Effector memory CD4-positive, alpha-beta T cell (primary cell): ENCODE measurements around the gene MPPED2.

ENCODE experiments used
- DNase-seq, 3 donors: peaks; one replicate each; pipeline ENCODE4 v3.0.0-alpha.2; 2020
- H3K27ac ChIP-seq: 2 replicates; pipeline ENCODE4 v1.7.0; 2013; ENCODE audit warnings: mild to moderate bottlenecking, low read length, moderate library complexity; ENCODE audit not compliant: insufficient read depth, poor library complexity, severe bottlenecking
- H3K27me3 ChIP-seq: replicated peaks from 2 replicates; pipeline ENCODE4 v1.7.0; 2013; ENCODE audit warnings: mild to moderate bottlenecking, low read length; ENCODE audit not compliant: insufficient read depth, control insufficient read depth, poor library complexity, severe bottlenecking
- H3K36me3 ChIP-seq: 2 replicates; pipeline ENCODE4 v1.7.0; 2013; ENCODE audit warnings: mild to moderate bottlenecking, low read length, moderate library complexity; ENCODE audit not compliant: control insufficient read depth, insufficient read depth
- H3K4me1 ChIP-seq: 2 replicates; pipeline ENCODE4 v1.7.0; 2013; ENCODE audit warnings: low read length, mild to moderate bottlenecking; ENCODE audit not compliant: control insufficient read depth, insufficient read depth, poor library complexity, severe bottlenecking
- H3K4me3 ChIP-seq: 2 replicates; pipeline ENCODE4 v1.7.0; 2013; ENCODE audit warnings: low read length, low read depth, mild to moderate bottlenecking; ENCODE audit not compliant: insufficient read depth, poor library complexity, severe bottlenecking
- H3K9me3 ChIP-seq: 2 replicates; pipeline ENCODE4 v1.7.0; 2013; ENCODE audit warnings: mild to moderate bottlenecking, low read length, moderate library complexity; ENCODE audit not compliant: control insufficient read depth

Gene MPPED2

GRCh38 chr11:30479899-30480298 lies 106.3 kb downstream of the MPPED2 start:
- Histone ChIP-seq H3K27me3 (no peaks in the 10 kb centered on the region), H3K36me3 (no peaks in the 10 kb centered on the region)

DNA sequence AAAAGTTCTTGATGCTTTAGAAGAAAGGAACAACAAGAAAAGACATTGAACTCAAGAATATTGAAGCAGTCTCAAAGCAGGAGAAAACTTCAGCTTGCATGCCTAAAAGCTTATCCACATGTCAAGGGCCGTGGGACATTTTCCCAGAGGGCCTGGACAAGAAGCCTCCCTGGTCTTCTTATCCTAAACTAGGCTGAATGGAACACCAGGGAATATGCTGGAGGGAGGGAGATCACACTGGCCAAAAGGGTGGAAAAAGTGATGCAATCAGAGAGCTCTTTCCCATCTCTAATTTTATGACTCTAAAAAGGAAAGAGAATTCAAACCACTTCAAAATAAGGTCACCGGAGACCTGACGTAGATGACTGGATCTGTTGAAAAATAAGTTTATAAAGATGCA lies 107.2 kb downstream of the MPPED2 start:
- Histone ChIP-seq H3K4me1 (no peaks in the 10 kb centered on the region), H3K4me3 (no peak overlapping the region)
- DNase-seq = no peak

More at GRCh38 chr11:30479899-30480298, 106.3 kb downstream of the MPPED2 start:
- Histone ChIP-seq H3K4me3 (no peak overlapping the region), H3K9me3 (no peaks in the 10 kb centered on the region), H3K27ac (no peak overlapping the region), H3K4me1 (no peaks in the 10 kb centered on the region)
- no peak for DNase-seq

GRCh38 chr11:30477061-30477460 lies 109.1 kb downstream of the MPPED2 start:
- H3K27me3 ChIP-seq = no peaks in the 10 kb centered on the region
- no peak for DNase-seq
- no peak overlapping the region for H3K4me3 ChIP-seq
- no peak overlapping the region for H3K27ac ChIP-seq
- no peaks in the 10 kb centered on the region for H3K9me3 ChIP-seq
- no peaks in the 10 kb centered on the region for H3K4me1 ChIP-seq
- no peaks in the 10 kb centered on the region for H3K36me3 ChIP-seq

More for the DNA sequence above, 107.2 kb downstream of the MPPED2 start:
- no peaks in the 10 kb centered on the region for H3K36me3 ChIP-seq
- H3K27me3 ChIP-seq = no peaks in the 10 kb centered on the region
- H3K27ac ChIP-seq = no peak overlapping the region
- no peaks in the 10 kb centered on the region for H3K9me3 ChIP-seq

- Histone ChIP-seq H3K9me3 (no peaks in the 10 kb centered on the region), H3K4me3 (no peak overlapping the region), H3K4me1 (no peaks in the 10 kb centered on the region), H3K27me3 (no peaks in the 10 kb centered on the region), H3K36me3 (no peaks in the 10 kb centered on the region), H3K27ac (no peak overlapping the region)
- DNase-seq = no peak
These were observed 111.8 kb downstream of the MPPED2 start for GRCh38 chr11:30474151-30474954.

- DNase-seq = no peak
- Histone ChIP-seq H3K4me1 (no peaks in the 10 kb centered on the region), H3K27ac (no peak overlapping the region), H3K27me3 (no peaks in the 10 kb centered on the region), H3K9me3 (no peaks in the 10 kb centered on the region), H3K4me3 (no peak overlapping the region), H3K36me3 (no peaks in the 10 kb centered on the region)
These were observed 114.9 kb downstream of the MPPED2 start for GRCh38 chr11:30471244-30471643.

- Histone ChIP-seq H3K27ac (no peak overlapping the region), H3K4me3 (no peak overlapping the region), H3K4me1 (no peaks in the 10 kb centered on the region), H3K9me3 (no peaks in the 10 kb centered on the region), H3K27me3 (no peaks in the 10 kb centered on the region), H3K36me3 (no peaks in the 10 kb centered on the region)
- no peak for DNase-seq
These were observed 117.3 kb downstream of the MPPED2 start for GRCh38 chr11:30468881-30469280.

DNA sequence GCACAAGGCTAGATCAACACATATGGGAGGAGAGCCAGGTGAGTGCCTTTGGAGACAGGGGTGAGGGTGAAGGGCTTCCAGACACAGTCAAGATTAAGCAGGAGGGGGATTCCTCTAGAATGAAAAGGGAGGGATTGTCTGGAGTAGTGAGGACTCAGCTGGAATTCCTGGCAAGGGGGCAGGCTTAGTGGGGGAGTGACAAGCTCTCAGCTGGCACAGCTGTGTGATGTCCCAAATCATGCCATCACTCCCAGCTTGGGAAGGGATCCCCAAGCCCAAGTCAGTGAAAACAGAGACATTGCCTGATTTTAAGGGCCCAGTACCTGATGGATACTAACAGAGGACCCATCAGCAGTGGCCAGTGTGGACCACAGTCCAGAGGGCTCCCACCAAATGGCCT lies 119.0 kb downstream of the MPPED2 start:
- H3K27ac ChIP-seq = no peak overlapping the region
- no peaks in the 10 kb centered on the region for H3K4me1 ChIP-seq
- no peaks in the 10 kb centered on the region for H3K9me3 ChIP-seq
- no peak overlapping the region for H3K4me3 ChIP-seq
- H3K27me3 ChIP-seq = no peaks in the 10 kb centered on the region
- no peak for DNase-seq
- no peaks in the 10 kb centered on the region for H3K36me3 ChIP-seq

DNA sequence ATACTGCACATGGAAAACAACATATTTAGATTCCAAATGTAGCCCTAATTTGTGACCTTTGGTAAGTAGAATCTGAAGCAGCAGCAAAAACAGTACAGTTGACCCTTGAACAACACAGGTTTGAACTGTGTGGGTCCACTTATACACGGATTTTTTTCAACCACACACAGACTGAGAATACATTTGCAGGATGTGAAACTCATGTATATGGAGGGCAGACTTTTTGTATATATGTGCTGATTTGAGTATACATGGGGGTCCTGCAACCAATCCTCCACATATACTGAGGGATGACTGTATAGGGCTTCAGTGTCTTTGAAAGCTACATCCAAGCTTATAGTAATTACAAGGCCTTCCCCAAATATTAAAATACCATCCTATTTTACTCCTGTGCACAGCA lies 120.5 kb downstream of the MPPED2 start:
- H3K36me3 ChIP-seq = no peaks in the 10 kb centered on the region
- no peak for DNase-seq
- H3K4me3 ChIP-seq = no peak overlapping the region
- H3K27me3 ChIP-seq = no peaks in the 10 kb centered on the region
- no peaks in the 10 kb centered on the region for H3K4me1 ChIP-seq
- no peak overlapping the region for H3K27ac ChIP-seq
- no peaks in the 10 kb centered on the region for H3K9me3 ChIP-seq

DNA sequence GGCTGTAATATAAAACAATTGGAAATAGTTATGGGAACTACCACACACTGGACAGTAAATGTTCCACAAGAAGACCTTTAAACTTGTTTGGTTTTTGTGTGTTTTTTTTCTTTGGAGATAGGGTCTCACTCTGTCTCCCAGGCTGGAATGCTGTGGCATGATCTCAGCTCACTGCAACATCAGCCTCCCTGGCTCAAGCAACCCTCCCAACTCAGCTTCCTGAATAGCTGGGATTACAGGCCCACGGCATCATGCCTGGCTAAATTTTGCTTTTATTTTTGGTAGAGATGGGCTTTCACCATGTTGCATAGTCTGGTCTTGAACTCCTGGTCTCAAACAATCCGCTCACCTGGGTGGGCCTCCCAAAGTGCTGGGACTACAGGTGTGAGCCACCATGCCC lies 121.0 kb downstream of the MPPED2 start:
- H3K36me3 ChIP-seq = no peaks in the 10 kb centered on the region
- H3K9me3 ChIP-seq = no peaks in the 10 kb centered on the region
- H3K4me1 ChIP-seq = no peaks in the 10 kb centered on the region
- DNase-seq = no peak
- H3K4me3 ChIP-seq = no peak overlapping the region
- no peaks in the 10 kb centered on the region for H3K27me3 ChIP-seq
- no peak overlapping the region for H3K27ac ChIP-seq

DNA sequence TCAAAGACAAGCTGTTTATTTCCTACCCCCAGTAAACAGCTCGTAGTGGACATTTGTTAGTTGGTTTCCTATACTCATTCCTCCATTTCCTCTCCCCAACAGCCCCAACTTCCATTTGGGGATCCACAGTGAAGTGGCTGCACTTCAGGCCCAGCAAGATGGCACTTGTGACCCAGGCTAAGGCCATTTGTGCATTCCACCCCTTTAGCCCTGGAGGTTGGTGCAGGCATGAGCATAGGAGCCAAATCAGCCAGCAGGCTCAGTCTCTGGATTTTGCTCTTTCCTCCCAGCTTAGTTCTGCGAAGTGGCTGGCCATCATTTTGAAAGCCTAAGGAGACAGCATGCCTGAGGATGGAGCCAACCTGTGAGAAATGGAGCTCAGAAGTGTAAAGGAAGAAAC lies 122.9 kb downstream of the MPPED2 start:
- no peaks in the 10 kb centered on the region for H3K4me1 ChIP-seq
- no peak overlapping the region for H3K4me3 ChIP-seq
- DNase-seq = no peak
- no peak overlapping the region for H3K27ac ChIP-seq
- no peaks in the 10 kb centered on the region for H3K27me3 ChIP-seq
- no peaks in the 10 kb centered on the region for H3K36me3 ChIP-seq
- H3K9me3 ChIP-seq = no peaks in the 10 kb centered on the region
